ENCODE results near the gene RMI1.

RMI1 gene

GRCh38 chr9:83971485-83971884 lies 9.1 kb upstream of the RMI1 start:
- DNase-seq = no peak

GRCh38 chr9:83972286-83972685 lies 8.3 kb upstream of the RMI1 start:
- no peak for DNase-seq

- no peak for DNase-seq
Observed at GRCh38 chr9:83975300-83975699, 5.3 kb upstream of the RMI1 start.

- DNase-seq = no peak
Observed at GRCh38 chr9:83976372-83976771, 4.2 kb upstream of the RMI1 start.

- DNase-seq = no peak
Observed at GRCh38 chr9:83977196-83977595, 3.4 kb upstream of the RMI1 start.

- DNase-seq = peak in 1 of 2 experiments; percentile 10
Observed at GRCh38 chr9:83978992-83979811, 1.4 kb upstream of the RMI1 start.

GRCh38 chr9:83979812-83980394 lies 702 bp upstream of the RMI1 start, which contains the start of gene HNRNPK:
HNRNPK (minus strand) TSS chr9:83980215; CDS start chr9:83978252, 1,963 bp downstream.
- DNase-seq = peak; percentile 74 to 86

GRCh38 chr9:83981126-83981871 lies 694 bp downstream of the RMI1 start:
- DNase-seq = no peak

GRCh38 chr9:83986195-83986594 lies 5.6 kb downstream of the RMI1 start:
- DNase-seq = no peak

GRCh38 chr9:83986765-83987401 lies 6.3 kb downstream of the RMI1 start:
- no peak for DNase-seq

GRCh38 chr9:83987402-83987791 lies 6.8 kb downstream of the RMI1 start:
- no peak for DNase-seq

- no peak for DNase-seq
Observed at GRCh38 chr9:83988411-83988810, 7.8 kb downstream of the RMI1 start.

GRCh38 chr9:83991355-83991754 lies 10.8 kb downstream of the RMI1 start:
- no peak for DNase-seq

GRCh38 chr9:83992407-83992806 lies 11.8 kb downstream of the RMI1 start:
- DNase-seq = no peak

- DNase-seq = no peak
Observed at GRCh38 chr9:83992901-83993300, 12.3 kb downstream of the RMI1 start.

GRCh38 chr9:83996126-83996525 lies 15.5 kb downstream of the RMI1 start:
- no peak for DNase-seq

GRCh38 chr9:83999141-83999918 lies 18.7 kb downstream of the RMI1 start:
- DNase-seq = no peak

GRCh38 chr9:84000186-84000585 lies 19.6 kb downstream of the RMI1 start:
- no peak for DNase-seq

- DNase-seq = no peak
Observed at GRCh38 chr9:84001621-84002020, 21.0 kb downstream of the RMI1 start.

- no peak for DNase-seq
Observed at GRCh38 chr9:84002344-84002743, 21.7 kb downstream of the RMI1 start.

- DNase-seq = no peak
Observed at GRCh38 chr9:84003246-84003645, 22.6 kb downstream of the RMI1 start.

- DNase-seq = no peak
Observed at GRCh38 chr9:84007662-84008061, 27.1 kb downstream of the RMI1 start.
